Uterus (tissue), 2 donors: ENCODE results near the gene ANKRD52.

ENCODE experiments used
- POLR2A ChIP-seq, 2 donors: fragments of 450-650 bp; IDR thresholded peaks; one replicate each; pipeline ENCODE4 v1.6.1; 2016; ENCODE audit warnings: antibody characterized with exemption in 2 of 2, mild to moderate bottlenecking in 1 of 2, moderate library complexity in 1 of 2
- TF ChIP-seq, protein P1 (sequence below), 4 experiments: fragments of 200-600 bp in 2 of 4; fragments of 450-650 bp in 2 of 4; sonication (generic) in 2 of 4; IDR thresholded peaks; one replicate each; pipeline ENCODE4 v1.5.1; 2016 to 2019; ENCODE audit warnings: antibody characterized with exemption in 4 of 4, mild to moderate bottlenecking in 2 of 4, moderate library complexity in 1 of 4

DNA sequence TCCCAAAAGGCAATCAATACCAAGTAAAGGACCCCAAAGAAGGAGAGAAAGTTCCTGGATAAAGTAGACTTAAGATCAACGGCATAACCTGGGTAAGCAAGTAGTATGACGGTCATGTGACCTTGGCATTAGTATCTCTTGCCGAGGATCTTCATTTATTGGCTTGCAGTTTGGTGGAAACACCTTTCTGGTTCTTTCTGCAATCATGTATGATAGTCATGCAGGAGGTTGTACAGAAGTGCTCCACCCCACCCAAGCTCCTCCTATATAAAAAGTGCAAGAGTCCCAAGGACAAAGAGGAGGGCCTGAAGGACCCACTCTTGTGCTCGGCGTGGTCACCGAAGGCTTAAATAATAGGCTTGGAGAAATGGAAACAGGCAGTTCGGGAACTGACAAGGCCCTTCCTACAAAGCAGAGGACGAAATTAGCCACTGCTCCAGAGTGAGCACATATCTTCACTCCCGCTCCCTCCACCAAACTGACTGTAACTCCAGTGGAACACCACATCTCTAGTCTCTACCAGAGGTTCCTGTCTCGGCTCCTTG lies 41.2 kb upstream of the ANKRD52 start:
- no peak for TF ChIP-seq POLR2A (IDR thresholded peaks at IDR 0.05)
- TF ChIP-seq, protein P1, sequence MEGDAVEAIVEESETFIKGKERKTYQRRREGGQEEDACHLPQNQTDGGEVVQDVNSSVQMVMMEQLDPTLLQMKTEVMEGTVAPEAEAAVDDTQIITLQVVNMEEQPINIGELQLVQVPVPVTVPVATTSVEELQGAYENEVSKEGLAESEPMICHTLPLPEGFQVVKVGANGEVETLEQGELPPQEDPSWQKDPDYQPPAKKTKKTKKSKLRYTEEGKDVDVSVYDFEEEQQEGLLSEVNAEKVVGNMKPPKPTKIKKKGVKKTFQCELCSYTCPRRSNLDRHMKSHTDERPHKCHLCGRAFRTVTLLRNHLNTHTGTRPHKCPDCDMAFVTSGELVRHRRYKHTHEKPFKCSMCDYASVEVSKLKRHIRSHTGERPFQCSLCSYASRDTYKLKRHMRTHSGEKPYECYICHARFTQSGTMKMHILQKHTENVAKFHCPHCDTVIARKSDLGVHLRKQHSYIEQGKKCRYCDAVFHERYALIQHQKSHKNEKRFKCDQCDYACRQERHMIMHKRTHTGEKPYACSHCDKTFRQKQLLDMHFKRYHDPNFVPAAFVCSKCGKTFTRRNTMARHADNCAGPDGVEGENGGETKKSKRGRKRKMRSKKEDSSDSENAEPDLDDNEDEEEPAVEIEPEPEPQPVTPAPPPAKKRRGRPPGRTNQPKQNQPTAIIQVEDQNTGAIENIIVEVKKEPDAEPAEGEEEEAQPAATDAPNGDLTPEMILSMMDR (IDR thresholded peaks at IDR 0.05), result no peak
